ENCODE measurements around the gene STX16. TPM values are rescaled to one million over a fixed set of nuclear protein-coding genes. Genes with fewer than 3 reads are reported as not detected.

STX16 gene
- total and polyA plus RNA-seq, 2 donors (not counting 1 experiment from before 2014, with no cell fraction given) = 110 to 117 TPM

DNA sequence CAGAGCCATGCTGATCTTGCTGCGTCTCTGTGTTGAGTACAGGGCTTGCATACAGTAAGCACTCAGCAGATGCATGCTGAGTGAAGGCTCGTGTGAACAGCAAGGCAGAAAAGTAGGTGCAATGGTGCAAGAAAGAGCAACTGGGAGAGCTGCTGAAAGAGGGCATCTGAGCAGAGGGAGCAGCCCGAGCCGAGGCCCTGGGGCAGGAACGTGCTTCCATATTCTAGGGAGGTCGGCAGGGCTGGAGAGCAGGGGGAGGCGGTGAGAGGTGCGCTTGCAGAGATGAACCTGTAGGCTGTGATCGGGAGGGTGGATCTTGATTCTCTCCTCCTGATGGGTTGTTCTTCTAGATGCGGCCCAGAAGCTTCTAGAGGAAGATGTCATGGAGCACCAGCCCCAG is 26.4 kb upstream of the STX16 start:
- CTCF ChIA-PET = no interaction called here
- no peak for TF ChIP-seq EZH2 (IDR thresholded peaks at IDR 0.05; ENCODE audit: borderline replicate concordance, insufficient read depth, low read depth, low read length, poor library complexity, severe bottlenecking)
- TF ChIP-seq CTCF (IDR thresholded peaks at IDR 0.05) = no peak
- no peak for ATAC-seq (ENCODE audit: low read depth)
- Histone ChIP-seq H4K20me1 (ENCODE audit: control insufficient read depth, insufficient read depth, low read length, poor library complexity, severe bottlenecking) (no peaks in the 10 kb centered on the region), H3K4me3 (ENCODE audit: control extremely low read depth in 1 of 5, extremely low read depth in 1 of 5, insufficient read depth in 1 of 5, low read depth in 2 of 5, low read length in 4 of 5) (no peak overlapping the region), H3K9me3 (ENCODE audit: control extremely low read depth in 1 of 3, control insufficient read depth in 2 of 3, insufficient read depth in 1 of 3, low read length in 2 of 3) (peaks cover 0 to 8% (median 0%) of the 10 kb centered on the region in 3 donors), H3K27me3 (replicated peaks in 1 of 4; ENCODE audit: control extremely low read depth in 1 of 4, control insufficient read depth in 3 of 4, insufficient read depth in 4 of 4, low read length in 3 of 4) (peaks cover 0 to 6% (median 0%) of the 10 kb centered on the region in 4 experiments), H3K9ac (ENCODE audit: low read length) (no peak overlapping the region), H3K4me2 (replicated peaks; ENCODE audit: low read depth, low read length, poor library complexity, severe bottlenecking) (no peak overlapping the region), H3K36me3 (replicated peaks in 1 of 2; ENCODE audit: control extremely low read depth in 1 of 2, control insufficient read depth in 1 of 2, extremely low read depth in 1 of 2, insufficient read depth in 2 of 2, low read length in 1 of 2) (no peaks in the 10 kb centered on the region), H3K79me2 (ENCODE audit: control insufficient read depth, insufficient read depth, low read length) (no peaks in the 10 kb centered on the region), H3K27ac (ENCODE audit: low read length in 2 of 2) (no peak overlapping the region), H2AFZ (ENCODE audit: insufficient read depth, low read depth, low read length, poor library complexity, severe bottlenecking) (no peak overlapping the region), H3K4me1 (ENCODE audit: control insufficient read depth in 2 of 2, insufficient read depth in 2 of 2, low read length in 2 of 2) (no peaks in the 10 kb centered on the region)
- Mint-ChIP-seq H3K4me1 (no peaks in the 10 kb centered on the region), H3K4me3 (no peak overlapping the region), H3K9me3 (ENCODE audit: insufficient read depth) (no peaks in the 10 kb centered on the region), H3K27me3 (peaks cover 28% of the 10 kb centered on the region), H3K27ac (no peak overlapping the region)
- POLR2A ChIA-PET = no interaction called here
- WGBS (ENCODE audit: insufficient coverage) = 89% methylated on average over 10 of the region's 10 CpGs
- no peak for DNase-seq
- intact Hi-C loops (cut with micrococcal nuclease) = no loop called here

GRCh38 chr20:58625585-58625984 is 25.5 kb upstream of the STX16 start:
- ATAC-seq (ENCODE audit: low read depth) = no peak
- no peaks in the 10 kb centered on the region for H3K9me3 Mint-ChIP-seq (ENCODE audit: insufficient read depth)
- 73% methylated on average over 5 of the region's 6 CpGs for WGBS (ENCODE audit: insufficient coverage)

More at GRCh38 chr20:58625585-58625984, 25.5 kb upstream of the STX16 start:
- no peak overlapping the region for H3K27ac Mint-ChIP-seq
- Histone ChIP-seq H3K4me1 (ENCODE audit: control insufficient read depth in 2 of 2, insufficient read depth in 2 of 2, low read length in 2 of 2) (no peaks in the 10 kb centered on the region), H2AFZ (ENCODE audit: insufficient read depth, low read depth, low read length, poor library complexity, severe bottlenecking) (no peak overlapping the region), H3K9me3 (ENCODE audit: control extremely low read depth in 1 of 3, control insufficient read depth in 2 of 3, insufficient read depth in 1 of 3, low read length in 2 of 3) (peaks cover 0 to 8% (median 0%) of the 10 kb centered on the region in 3 donors), H3K79me2 (ENCODE audit: control insufficient read depth, insufficient read depth, low read length) (no peaks in the 10 kb centered on the region), H3K36me3 (replicated peaks in 1 of 2; ENCODE audit: control extremely low read depth in 1 of 2, control insufficient read depth in 1 of 2, extremely low read depth in 1 of 2, insufficient read depth in 2 of 2, low read length in 1 of 2) (no peaks in the 10 kb centered on the region), H3K4me2 (replicated peaks; ENCODE audit: low read depth, low read length, poor library complexity, severe bottlenecking) (no peak overlapping the region), H3K27ac (ENCODE audit: low read length in 2 of 2) (no peak overlapping the region), H4K20me1 (ENCODE audit: control insufficient read depth, insufficient read depth, low read length, poor library complexity, severe bottlenecking) (no peaks in the 10 kb centered on the region), H3K27me3 (replicated peaks in 1 of 4; ENCODE audit: control extremely low read depth in 1 of 4, control insufficient read depth in 3 of 4, insufficient read depth in 4 of 4, low read length in 3 of 4) (peaks cover 0 to 2% (median 1%) of the 10 kb centered on the region in 4 experiments), H3K9ac (ENCODE audit: low read length) (no peak overlapping the region), H3K4me3 (ENCODE audit: control extremely low read depth in 1 of 5, extremely low read depth in 1 of 5, insufficient read depth in 1 of 5, low read depth in 2 of 5, low read length in 4 of 5) (no peak overlapping the region)
- H3K4me1 Mint-ChIP-seq = no peaks in the 10 kb centered on the region
- no peak overlapping the region for H3K4me3 Mint-ChIP-seq
- DNase-seq = no peak
- no peak for TF ChIP-seq EZH2 (IDR thresholded peaks at IDR 0.05; ENCODE audit: borderline replicate concordance, insufficient read depth, low read depth, low read length, poor library complexity, severe bottlenecking)
- no peak for TF ChIP-seq CTCF (IDR thresholded peaks at IDR 0.05)
- H3K27me3 Mint-ChIP-seq = peaks cover 28% of the 10 kb centered on the region
- ChIA-PET POLR2A (no interaction called here), CTCF (no interaction called here)
- intact Hi-C loops (cut with micrococcal nuclease) = no loop called here

All from B cell (primary cell).